Trophoblast cell (in vitro differentiated cells and primary cell): ENCODE measurements around the gene EVI2B. TPM values are rescaled to one million over a fixed set of nuclear protein-coding genes. Genes with fewer than 3 reads are reported as not detected.

ENCODE experiments used
- DNase-seq, 2 donors: peaks; one replicate each; pipeline ENCODE4 v3.0.0-alpha.2; 2016
- H2AFZ ChIP-seq: 2 replicates; pipeline ENCODE4 v1.6.1; 2013; ENCODE audit warnings: low read length, moderate library complexity, mild to moderate bottlenecking; ENCODE audit not compliant: insufficient read depth, poor library complexity
- H2AK5ac ChIP-seq: 2 replicates; pipeline ENCODE4 v1.6.1; 2013; ENCODE audit warnings: mild to moderate bottlenecking, low read length
- H2BK120ac ChIP-seq: 2 replicates; pipeline ENCODE4 v1.6.1; 2013; ENCODE audit warnings: low read length, mild to moderate bottlenecking, moderate library complexity; ENCODE audit not compliant: insufficient read depth, poor library complexity
- H2BK12ac ChIP-seq: 2 replicates; pipeline ENCODE4 v1.6.1; 2013; ENCODE audit warnings: mild to moderate bottlenecking, low read length, moderate library complexity
- H2BK5ac ChIP-seq: 2 replicates; pipeline ENCODE4 v1.6.1; 2013; ENCODE audit warnings: low read length, low read depth, moderate library complexity, mild to moderate bottlenecking; ENCODE audit not compliant: poor library complexity
- H3K14ac ChIP-seq: 2 replicates; pipeline ENCODE4 v1.6.1; 2013; ENCODE audit warnings: mild to moderate bottlenecking, low read length
- H3K18ac ChIP-seq: 2 replicates; pipeline ENCODE4 v1.6.1; 2013; ENCODE audit warnings: mild to moderate bottlenecking, low read length
- H3K23ac ChIP-seq: 2 replicates; pipeline ENCODE4 v1.6.1; 2013; ENCODE audit warnings: low read length
- H3K27ac ChIP-seq: 2 replicates; pipeline ENCODE4 v1.5.1; 2013; ENCODE audit warnings: low read depth, mild to moderate bottlenecking, inconsistent platforms, low read length, moderate library complexity
- H3K27me3 ChIP-seq: 2 replicates; pipeline ENCODE4 v1.6.1; 2013; ENCODE audit warnings: inconsistent platforms, mild to moderate bottlenecking, low read length, moderate library complexity; ENCODE audit not compliant: insufficient read depth
- H3K36me3 ChIP-seq, 2 experiments: 1 replicate in 1 of 2; 2 replicates in 1 of 2; pipeline ENCODE4 v1.6.1; 2013; ENCODE audit warnings: low read length in 2 of 2, mild to moderate bottlenecking in 2 of 2, moderate library complexity in 1 of 2; ENCODE audit not compliant: insufficient read depth in 2 of 2, control insufficient read depth in 1 of 2
- H3K4ac ChIP-seq: 2 replicates; pipeline ENCODE4 v1.6.1; 2013; ENCODE audit warnings: low read depth, mild to moderate bottlenecking, low read length, moderate library complexity
- H3K4me1 ChIP-seq, 2 experiments: 1 replicate in 1 of 2; 2 replicates in 1 of 2; pipeline ENCODE4 v1.6.1; 2013; ENCODE audit warnings: low read length in 2 of 2, mild to moderate bottlenecking in 2 of 2, moderate library complexity in 1 of 2; ENCODE audit not compliant: insufficient read depth in 2 of 2, control insufficient read depth in 1 of 2
- H3K4me2 ChIP-seq: 2 replicates; pipeline ENCODE4 v1.6.1; 2013; ENCODE audit warnings: inconsistent platforms, mild to moderate bottlenecking, low read length, moderate library complexity
- H3K4me3 ChIP-seq: 2 replicates; pipeline ENCODE4 v1.5.1; 2013; ENCODE audit warnings: mild to moderate bottlenecking, low read depth, low read length, inconsistent platforms
- H3K79me1 ChIP-seq: one replicate; pipeline ENCODE4 v1.6.1; 2013; ENCODE audit warnings: low read length
- H3K79me2 ChIP-seq: 2 replicates; pipeline ENCODE4 v1.6.1; 2013; ENCODE audit warnings: low read length, mild to moderate bottlenecking; ENCODE audit not compliant: control insufficient read depth, insufficient read depth, poor library complexity
- H3K9ac ChIP-seq: 2 replicates; pipeline ENCODE4 v1.6.1; 2013; ENCODE audit warnings: mild to moderate bottlenecking, low read length
- H3K9me3 ChIP-seq: 2 replicates; pipeline ENCODE4 v1.6.1; 2013; ENCODE audit warnings: low read depth, mild to moderate bottlenecking, control low read depth, inconsistent platforms, low read length; ENCODE audit not compliant: insufficient read depth
- H4K12ac ChIP-seq: 2 replicates; pipeline ENCODE4 v1.6.1; 2013; ENCODE audit warnings: low read depth, mild to moderate bottlenecking, low read length, moderate library complexity
- H4K8ac ChIP-seq: 2 replicates; pipeline ENCODE4 v1.6.1; 2013; ENCODE audit warnings: low read depth, mild to moderate bottlenecking, low read length, moderate library complexity
- H4K91ac ChIP-seq: one replicate; pipeline ENCODE4 v1.6.1; 2013; ENCODE audit warnings: low read depth, mild to moderate bottlenecking, low read length, moderate library complexity
- WGBS: extraction: QIAGEN DNeasy Blood & Tissue Kit; methylation state at CpG from one replicate; pipeline ENCODE4 v1.1.7; 2013; ENCODE audit warnings: missing lambda C conversion rate; ENCODE audit not compliant: insufficient read length, insufficient coverage; ENCODE audit errors: extremely low coverage; 5-methylcytosine and 5-hydroxymethylcytosine counted together
- polyA plus RNA-seq: library from polyadenylated mRNA; stranded (reverse); fragments of 200-250 nt; gene quantifications from 2 replicates; pipeline ENCODE4 v1.2.3, GENCODE V29; 2013

Gene EVI2B, protein sequence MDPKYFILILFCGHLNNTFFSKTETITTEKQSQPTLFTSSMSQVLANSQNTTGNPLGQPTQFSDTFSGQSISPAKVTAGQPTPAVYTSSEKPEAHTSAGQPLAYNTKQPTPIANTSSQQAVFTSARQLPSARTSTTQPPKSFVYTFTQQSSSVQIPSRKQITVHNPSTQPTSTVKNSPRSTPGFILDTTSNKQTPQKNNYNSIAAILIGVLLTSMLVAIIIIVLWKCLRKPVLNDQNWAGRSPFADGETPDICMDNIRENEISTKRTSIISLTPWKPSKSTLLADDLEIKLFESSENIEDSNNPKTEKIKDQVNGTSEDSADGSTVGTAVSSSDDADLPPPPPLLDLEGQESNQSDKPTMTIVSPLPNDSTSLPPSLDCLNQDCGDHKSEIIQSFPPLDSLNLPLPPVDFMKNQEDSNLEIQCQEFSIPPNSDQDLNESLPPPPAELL
- polyA plus RNA-seq: not detected in 2 replicates

DNA sequence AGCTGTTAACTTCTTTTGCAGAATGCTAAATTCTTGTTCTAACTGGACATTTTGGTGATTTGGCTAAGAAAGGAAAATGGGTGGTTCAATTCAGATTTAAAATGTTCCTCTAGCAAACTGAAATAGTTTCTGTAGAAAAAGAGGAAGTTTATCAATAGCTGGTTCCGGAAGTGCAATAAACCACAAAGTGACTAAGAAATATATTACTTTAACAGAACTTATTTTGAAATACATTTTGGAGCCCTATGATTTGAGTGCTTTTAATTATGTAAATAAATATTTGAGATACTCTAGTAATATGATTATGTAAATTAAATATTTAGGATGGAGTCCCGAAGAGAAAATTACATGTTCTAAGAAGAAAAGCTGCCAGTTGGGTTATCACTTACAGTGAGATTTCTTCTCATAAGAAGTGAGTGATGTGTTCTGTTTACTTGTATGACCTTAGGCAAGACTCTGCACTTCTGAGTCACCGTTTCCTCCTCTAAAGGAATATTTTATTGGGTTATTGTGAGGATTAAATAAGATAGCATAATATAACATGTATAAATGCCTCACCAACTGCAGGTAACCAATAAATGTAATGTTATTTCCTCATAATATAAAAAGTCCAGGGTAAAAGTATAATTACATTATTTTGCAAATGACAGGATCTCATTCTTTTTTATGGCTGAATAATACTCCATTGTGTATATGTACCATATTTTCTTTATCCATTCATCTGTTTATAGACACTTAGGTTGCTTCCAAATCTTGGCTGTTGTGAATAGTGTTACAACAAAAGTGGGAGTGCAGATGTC lies at the start of gene EVI2B:
Gene EVI2B (minus strand): TSS at position 73 of the 800 bp plus-strand sequence. CDS start 8,445 bp downstream, outside the sequence.
- Histone ChIP-seq H3K79me2 (no peaks in the 10 kb centered on the region), H4K91ac (no peak within 1 kb of the TSS), H3K9ac (no peak within 1 kb of the TSS), H3K9me3 (no peaks in the 10 kb centered on the region), H3K4ac (no peak within 1 kb of the TSS), H3K27ac (no peak within 1 kb of the TSS), H4K8ac (no peak within 1 kb of the TSS), H2AK5ac (no peak within 1 kb of the TSS), H3K14ac (no peak within 1 kb of the TSS), H3K36me3 (no peaks in the 10 kb centered on the region), H3K4me3 (no peak within 1 kb of the TSS), H2BK120ac (no peak within 1 kb of the TSS), H4K12ac (no peak within 1 kb of the TSS), H3K79me1 (no peaks in the 10 kb centered on the region), H2BK5ac (no peak within 1 kb of the TSS), H2AFZ (no peak within 1 kb of the TSS), H3K4me1 (no peaks in the 10 kb centered on the region), H3K23ac (no peak within 1 kb of the TSS), H3K18ac (no peak within 1 kb of the TSS), H2BK12ac (no peak within 1 kb of the TSS), H3K4me2 (no peak within 1 kb of the TSS), H3K27me3 (no peaks in the 10 kb centered on the region)
- no CpG with 5 or more reads among the region's 3 CpGs for WGBS
- peak; percentile 6 to 27 for DNase-seq

DNA sequence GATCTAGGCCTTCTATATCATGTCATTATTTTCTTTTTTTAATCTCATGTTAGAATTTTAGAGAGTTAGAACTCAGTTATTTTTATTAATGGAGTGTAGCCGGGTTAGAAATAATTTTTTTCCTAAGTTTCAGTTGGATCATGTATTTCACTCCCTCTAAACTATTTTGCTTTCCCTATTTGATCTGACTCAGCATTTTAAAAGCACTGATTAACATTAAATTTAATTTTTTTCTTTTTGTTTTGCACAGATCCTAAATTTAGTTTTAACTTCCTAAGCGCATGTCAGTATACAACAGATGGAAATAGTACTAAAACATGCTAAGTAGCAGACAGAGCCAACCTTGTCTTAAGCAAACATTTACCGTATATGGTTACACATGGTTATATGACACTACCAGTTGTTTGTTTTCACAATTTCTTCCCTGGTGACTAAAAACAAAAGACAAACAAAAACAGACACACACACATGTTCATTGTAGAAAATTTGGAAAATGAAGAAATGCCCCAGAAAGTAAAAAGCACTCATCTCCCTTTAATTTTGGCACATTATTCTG lies 44.1 kb upstream of the EVI2B start:
- H3K9me3 ChIP-seq: no peaks in the 10 kb centered on the region
- WGBS: no CpG with 5 or more reads among the region's 3 CpGs

DNA sequence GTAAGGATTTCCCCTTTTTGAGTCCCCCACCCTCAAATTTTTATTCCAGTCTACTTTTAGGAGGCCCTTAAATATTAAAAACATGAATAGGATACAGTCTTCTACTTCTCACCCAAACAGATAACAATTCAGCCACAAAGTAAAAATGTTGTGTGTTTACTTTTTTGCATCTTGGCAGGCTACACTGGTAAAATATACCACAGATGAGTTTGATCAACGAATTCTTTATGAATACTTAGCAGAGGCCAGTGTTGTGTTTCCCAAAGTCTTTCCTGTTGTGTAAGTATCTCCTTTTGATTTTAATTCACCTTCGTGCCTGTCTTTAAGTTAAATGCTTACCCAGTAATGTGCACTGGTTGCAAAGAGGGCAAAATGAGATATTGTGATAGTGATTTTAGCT lies 43.2 kb upstream of the EVI2B start:
- no CpG with 5 or more reads among the region's 2 CpGs for WGBS

More for the DNA sequence above, 44.1 kb upstream of the EVI2B start:
- no peak overlapping the region for H3K9ac ChIP-seq
- no peak overlapping the region for H2BK5ac ChIP-seq
- no peak overlapping the region for H3K4ac ChIP-seq
- H4K91ac ChIP-seq: no peak overlapping the region
- no peaks in the 10 kb centered on the region for H3K79me1 ChIP-seq
- H3K27ac ChIP-seq: no peak overlapping the region
- no peaks in the 10 kb centered on the region for H3K4me1 ChIP-seq
- no peaks in the 10 kb centered on the region for H3K79me2 ChIP-seq
- H3K4me3 ChIP-seq: no peak overlapping the region
- DNase-seq: no peak
- no peak overlapping the region for H2BK12ac ChIP-seq
- no peak overlapping the region for H4K12ac ChIP-seq
- H3K14ac ChIP-seq: no peak overlapping the region
- H3K27me3 ChIP-seq: no peaks in the 10 kb centered on the region
- H2AK5ac ChIP-seq: no peak overlapping the region
- H3K18ac ChIP-seq: no peak overlapping the region
- no peak overlapping the region for H2AFZ ChIP-seq
- no peak overlapping the region for H3K23ac ChIP-seq
- no peak overlapping the region for H4K8ac ChIP-seq
- peaks cover 6 to 8% of the 10 kb centered on the region in 2 experiments for H3K36me3 ChIP-seq
- H2BK120ac ChIP-seq: no peak overlapping the region
- no peak overlapping the region for H3K4me2 ChIP-seq

DNA sequence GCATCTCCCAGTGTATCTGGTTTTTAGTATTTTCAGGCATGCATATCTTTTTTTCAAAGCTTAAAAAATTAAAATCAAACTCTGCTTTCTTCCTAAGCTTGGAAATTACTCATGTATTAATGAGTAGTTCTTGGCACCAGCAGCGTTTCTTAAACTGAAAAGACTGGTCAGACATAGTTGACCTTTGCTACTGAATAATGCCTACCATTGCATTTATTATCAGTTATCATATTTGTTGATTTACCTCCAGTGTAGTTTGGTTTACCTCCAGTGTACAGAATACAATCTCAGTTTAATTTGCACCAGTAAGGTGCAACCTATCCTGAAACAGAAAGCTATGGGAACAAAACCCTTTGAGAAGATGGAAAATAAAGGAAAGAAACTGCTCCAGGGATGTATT lies 42.1 kb upstream of the EVI2B start:
- H4K12ac ChIP-seq: no peak overlapping the region
- H3K4ac ChIP-seq: no peak overlapping the region
- DNase-seq: no peak
- no CpG with 5 or more reads among the region's 1 CpG for whole genome bisulfite sequencing
- H4K8ac ChIP-seq: no peak overlapping the region
- no peak overlapping the region for H2BK120ac ChIP-seq
- H2BK5ac ChIP-seq: no peak overlapping the region
- no peak overlapping the region for H3K4me2 ChIP-seq
- no peak overlapping the region for H4K91ac ChIP-seq
- H3K9ac ChIP-seq: no peak overlapping the region
- H3K23ac ChIP-seq: no peak overlapping the region
- no peak overlapping the region for H3K4me3 ChIP-seq
- no peak overlapping the region for H3K27ac ChIP-seq
- H3K27me3 ChIP-seq: no peaks in the 10 kb centered on the region
- no peak overlapping the region for H3K14ac ChIP-seq
- H2BK12ac ChIP-seq: no peak overlapping the region
- peaks cover 7 to 12% of the 10 kb centered on the region in 2 experiments for H3K36me3 ChIP-seq
- H3K18ac ChIP-seq: no peak overlapping the region
- no peaks in the 10 kb centered on the region for H3K9me3 ChIP-seq
- H2AK5ac ChIP-seq: no peak overlapping the region
- no peaks in the 10 kb centered on the region for H3K4me1 ChIP-seq
- H3K79me2 ChIP-seq: no peaks in the 10 kb centered on the region
- no peak overlapping the region for H2AFZ ChIP-seq
- H3K79me1 ChIP-seq: no peaks in the 10 kb centered on the region

More for the DNA sequence above, 43.2 kb upstream of the EVI2B start:
- no peaks in the 10 kb centered on the region for H3K9me3 ChIP-seq
- no peak overlapping the region for H2BK12ac ChIP-seq
- no peaks in the 10 kb centered on the region for H3K4me1 ChIP-seq
- H3K4ac ChIP-seq: no peak overlapping the region
- no peaks in the 10 kb centered on the region for H3K79me2 ChIP-seq
- no peak overlapping the region for H2BK120ac ChIP-seq
- H4K8ac ChIP-seq: no peak overlapping the region
- peaks cover 7 to 11% of the 10 kb centered on the region in 2 experiments for H3K36me3 ChIP-seq
- H3K9ac ChIP-seq: no peak overlapping the region
- no peak for DNase-seq
- H3K4me2 ChIP-seq: no peak overlapping the region
- H3K14ac ChIP-seq: no peak overlapping the region
- no peak overlapping the region for H2AFZ ChIP-seq
- no peak overlapping the region for H2AK5ac ChIP-seq
- H3K4me3 ChIP-seq: no peak overlapping the region
- no peaks in the 10 kb centered on the region for H3K27me3 ChIP-seq
- H4K12ac ChIP-seq: no peak overlapping the region
- H3K23ac ChIP-seq: no peak overlapping the region
- no peak overlapping the region for H2BK5ac ChIP-seq
- no peak overlapping the region for H3K18ac ChIP-seq
- H3K79me1 ChIP-seq: no peaks in the 10 kb centered on the region
- H3K27ac ChIP-seq: no peak overlapping the region
- H4K91ac ChIP-seq: no peak overlapping the region
